Gastrocnemius medialis (tissue), 4 donors: ENCODE measurements around the gene OR8B12.

Experiments
- POLR2A ChIP-seq, 2 donors: fragments of 450-650 bp; IDR thresholded peaks; one replicate each; pipeline ENCODE4 v1.6.1; 2017; ENCODE audit warnings: antibody characterized with exemption in 2 of 2, mild to moderate bottlenecking in 2 of 2, moderate library complexity in 2 of 2
- TF ChIP-seq, protein P1 (sequence below), 5 experiments: fragments of 450-650 bp in 3 of 5; fragments of 200-600 bp in 2 of 5; sonication (generic) in 2 of 5; IDR thresholded peaks in 4 of 5; conservative IDR thresholded peaks in 1 of 5; 1 replicate in 4 of 5; 2 replicates in 1 of 5; pipeline ENCODE4 v1.5.1; 2016 to 2019; ENCODE audit warnings: antibody characterized with exemption in 5 of 5, mild to moderate bottlenecking in 3 of 5, moderate library complexity in 3 of 5

DNA sequence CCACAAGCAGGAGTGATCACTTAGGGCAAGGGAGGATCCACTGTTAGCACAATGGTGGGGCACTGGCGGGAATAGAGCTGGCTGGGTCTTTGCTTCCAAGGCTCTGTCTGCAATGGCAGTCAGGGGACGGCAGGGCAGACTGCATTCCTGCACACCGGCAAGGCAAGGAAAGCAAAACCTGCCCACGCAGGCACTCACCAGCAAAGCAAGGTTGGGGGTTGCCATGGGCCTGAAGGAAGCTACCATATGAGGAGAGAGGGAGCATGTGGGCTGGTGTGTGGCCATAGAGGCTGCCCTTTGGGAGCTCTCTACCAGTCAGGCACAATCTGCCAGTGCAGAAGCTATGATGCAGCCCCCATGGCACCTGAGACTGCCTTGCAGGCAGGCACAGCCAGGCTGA is 33.2 kb downstream of the OR8B12 start:
- TF ChIP-seq, protein P1, sequence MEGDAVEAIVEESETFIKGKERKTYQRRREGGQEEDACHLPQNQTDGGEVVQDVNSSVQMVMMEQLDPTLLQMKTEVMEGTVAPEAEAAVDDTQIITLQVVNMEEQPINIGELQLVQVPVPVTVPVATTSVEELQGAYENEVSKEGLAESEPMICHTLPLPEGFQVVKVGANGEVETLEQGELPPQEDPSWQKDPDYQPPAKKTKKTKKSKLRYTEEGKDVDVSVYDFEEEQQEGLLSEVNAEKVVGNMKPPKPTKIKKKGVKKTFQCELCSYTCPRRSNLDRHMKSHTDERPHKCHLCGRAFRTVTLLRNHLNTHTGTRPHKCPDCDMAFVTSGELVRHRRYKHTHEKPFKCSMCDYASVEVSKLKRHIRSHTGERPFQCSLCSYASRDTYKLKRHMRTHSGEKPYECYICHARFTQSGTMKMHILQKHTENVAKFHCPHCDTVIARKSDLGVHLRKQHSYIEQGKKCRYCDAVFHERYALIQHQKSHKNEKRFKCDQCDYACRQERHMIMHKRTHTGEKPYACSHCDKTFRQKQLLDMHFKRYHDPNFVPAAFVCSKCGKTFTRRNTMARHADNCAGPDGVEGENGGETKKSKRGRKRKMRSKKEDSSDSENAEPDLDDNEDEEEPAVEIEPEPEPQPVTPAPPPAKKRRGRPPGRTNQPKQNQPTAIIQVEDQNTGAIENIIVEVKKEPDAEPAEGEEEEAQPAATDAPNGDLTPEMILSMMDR (IDR thresholded peaks at IDR 0.05 in 4 of 5, conservative IDR thresholded peaks at IDR 0.05 in 1 of 5) = no peak
- TF ChIP-seq POLR2A (IDR thresholded peaks at IDR 0.05) = no peak
